ENCODE data around the gene MIOS.

Gene MIOS

GRCh38 chr7:7566651-7567611 is at the start of gene MIOS:
Gene MIOS, plus strand, starts transcription at chr7:7566884. Its CDS starts 5,592 bp downstream, at chr7:7572476.
- DNase-seq = peak; percentile 83

GRCh38 chr7:7517754-7518153 is 48.9 kb upstream of the MIOS start:
- no peak for DNase-seq

GRCh38 chr7:7519056-7519455 is 47.6 kb upstream of the MIOS start:
- DNase-seq = no peak

- no peak for DNase-seq
Observed at GRCh38 chr7:7519528-7519927, 47.2 kb upstream of the MIOS start.

GRCh38 chr7:7521259-7521658 is 45.4 kb upstream of the MIOS start:
- DNase-seq = no peak

- no peak for DNase-seq
Observed at GRCh38 chr7:7522421-7522820, 44.3 kb upstream of the MIOS start.

- DNase-seq = no peak
Observed at GRCh38 chr7:7524121-7524520, 42.6 kb upstream of the MIOS start.

- DNase-seq = no peak
Observed at GRCh38 chr7:7526006-7526405, 40.7 kb upstream of the MIOS start.

GRCh38 chr7:7527047-7527446 is 39.6 kb upstream of the MIOS start:
- no peak for DNase-seq

- DNase-seq = no peak
Observed at GRCh38 chr7:7529328-7529727, 37.4 kb upstream of the MIOS start.

GRCh38 chr7:7533831-7534430 is 32.8 kb upstream of the MIOS start:
- no peak for DNase-seq

- no peak for DNase-seq
Observed at GRCh38 chr7:7535691-7536090, 31.0 kb upstream of the MIOS start, which contains the start of gene COL28A1. Gene COL28A1, minus strand, starts transcription at chr7:7535873. Its CDS starts 2,998 bp downstream, at chr7:7532875.

GRCh38 chr7:7536396-7537019 is 30.2 kb upstream of the MIOS start:
- no peak for DNase-seq

GRCh38 chr7:7537711-7538110 is 29.0 kb upstream of the MIOS start:
- DNase-seq = no peak

- no peak for DNase-seq
Observed at GRCh38 chr7:7539152-7539551, 27.5 kb upstream of the MIOS start.

- no peak for DNase-seq
Observed at GRCh38 chr7:7539711-7540110, 27.0 kb upstream of the MIOS start.

- DNase-seq = no peak
Observed at GRCh38 chr7:7542251-7542835, 24.3 kb upstream of the MIOS start.

- DNase-seq = no peak
Observed at GRCh38 chr7:7548407-7548806, 18.3 kb upstream of the MIOS start.

GRCh38 chr7:7550663-7551062 is 16.0 kb upstream of the MIOS start:
- DNase-seq = no peak

- DNase-seq = no peak
Observed at GRCh38 chr7:7552199-7552598, 14.5 kb upstream of the MIOS start.

GRCh38 chr7:7553386-7553785 is 13.3 kb upstream of the MIOS start:
- DNase-seq = no peak

- DNase-seq = no peak
Observed at GRCh38 chr7:7554021-7554432, 12.7 kb upstream of the MIOS start.
